ENCODE results near the gene MYL10.

The MYL10 gene

GRCh38 chr7:101596898-101597297 is 32.2 kb downstream of the MYL10 start:
- no peak for DNase-seq (ENCODE audit: low read depth in 2 of 2)

- no peak for DNase-seq (ENCODE audit: low read depth in 2 of 2)
Observed at GRCh38 chr7:101595766-101596537, 33.1 kb downstream of the MYL10 start.

- DNase-seq (ENCODE audit: low read depth in 2 of 2) = no peak
Observed at GRCh38 chr7:101595246-101595645, 33.9 kb downstream of the MYL10 start.

GRCh38 chr7:101594790-101595189 is 34.3 kb downstream of the MYL10 start:
- no peak for DNase-seq (ENCODE audit: low read depth in 2 of 2)

GRCh38 chr7:101593556-101593955 is 35.5 kb downstream of the MYL10 start:
- DNase-seq (ENCODE audit: low read depth in 2 of 2) = no peak

GRCh38 chr7:101591504-101591903 is 37.6 kb downstream of the MYL10 start:
- no peak for DNase-seq (ENCODE audit: low read depth in 2 of 2)

GRCh38 chr7:101590663-101591435 is 38.2 kb downstream of the MYL10 start:
- no peak for DNase-seq (ENCODE audit: low read depth in 2 of 2)

GRCh38 chr7:101589976-101590662 is 39.0 kb downstream of the MYL10 start:
- DNase-seq (ENCODE audit: low read depth in 2 of 2) = no peak

- DNase-seq (ENCODE audit: low read depth in 2 of 2) = no peak
Observed at GRCh38 chr7:101589052-101589451, 40.0 kb downstream of the MYL10 start.

GRCh38 chr7:101588131-101588935 is 40.8 kb downstream of the MYL10 start:
- no peak for DNase-seq (ENCODE audit: low read depth in 2 of 2)

- no peak for DNase-seq (ENCODE audit: low read depth in 2 of 2)
Observed at GRCh38 chr7:101586906-101587677, 42.0 kb downstream of the MYL10 start.

- DNase-seq (ENCODE audit: low read depth in 2 of 2) = no peak
Observed at GRCh38 chr7:101586078-101586905, 42.8 kb downstream of the MYL10 start.

GRCh38 chr7:101582971-101583370 is 46.1 kb downstream of the MYL10 start:
- DNase-seq (ENCODE audit: low read depth in 2 of 2) = no peak

GRCh38 chr7:101581891-101582290 is 47.2 kb downstream of the MYL10 start:
- DNase-seq (ENCODE audit: low read depth in 2 of 2) = no peak

- no peak for DNase-seq (ENCODE audit: low read depth in 2 of 2)
Observed at GRCh38 chr7:101580596-101580995, 48.5 kb downstream of the MYL10 start.

GRCh38 chr7:101578552-101578951 is 50.5 kb downstream of the MYL10 start:
- DNase-seq (ENCODE audit: low read depth in 2 of 2) = no peak

- DNase-seq (ENCODE audit: low read depth in 2 of 2) = no peak
Observed at GRCh38 chr7:101576998-101577397, 52.1 kb downstream of the MYL10 start.

- no peak for DNase-seq (ENCODE audit: low read depth in 2 of 2)
Observed at GRCh38 chr7:101575721-101576120, 53.4 kb downstream of the MYL10 start.

- DNase-seq (ENCODE audit: low read depth in 2 of 2) = no peak
Observed at GRCh38 chr7:101575168-101575567, 53.9 kb downstream of the MYL10 start.

- no peak for DNase-seq (ENCODE audit: low read depth in 2 of 2)
Observed at GRCh38 chr7:101572156-101572555, 56.9 kb downstream of the MYL10 start.
